GM23338 (cell line): ENCODE results near the gene RPP25.

Experiments
- CREB1 ChIP-seq: fragments of 250-450 bp; sonication (Bioruptor Pico); IDR thresholded peaks from 2 replicates; pipeline ENCODE4 v1.5.0; 2020; ENCODE audit warnings: low read depth, mild to moderate bottlenecking, moderate library complexity
- EZH2 ChIP-seq: fragments of 200-600 bp; sonication (generic); IDR thresholded peaks from one replicate; pipeline ENCODE4 v1.8.0; 2017; ENCODE audit warnings: antibody characterized with exemption, mild to moderate bottlenecking, low read depth; ENCODE audit not compliant: unreplicated experiment
- EZH2phosphoT487 ChIP-seq: fragments of 200-600 bp; sonication (generic); IDR thresholded peaks from one replicate; pipeline ENCODE4 v1.8.1; 2018; ENCODE audit warnings: antibody characterized with exemption; ENCODE audit not compliant: unreplicated experiment
- NANOG ChIP-seq: IDR thresholded peaks from 2 replicates; pipeline ENCODE4 v1.6.1; 2016; ENCODE audit warnings: antibody characterized with exemption, borderline replicate concordance
- POLR2AphosphoS5 ChIP-seq: IDR thresholded peaks from 2 replicates; pipeline ENCODE4 v1.6.1; 2016; ENCODE audit warnings: antibody characterized with exemption, low read depth
- TF ChIP-seq, protein P1 (sequence below), 2 experiments: fragments of 200-600 bp in 1 of 2; sonication (generic) in 1 of 2; conservative IDR thresholded peaks; 2 replicates each; pipeline versions ENCODE4 v1.5.1 to v1.6.1; 2016 to 2017; ENCODE audit warnings: antibody characterized with exemption in 2 of 2, low read depth in 2 of 2, mild to moderate bottlenecking in 2 of 2, moderate library complexity in 1 of 2
- TF ChIP-seq, protein P2 (sequence below): IDR thresholded peaks from one replicate; pipeline ENCODE4 v1.6.1; 2018; ENCODE audit warnings: antibody characterized with exemption; ENCODE audit not compliant: unreplicated experiment
- TF ChIP-seq, protein P3 (sequence below): IDR thresholded peaks from 2 replicates; pipeline ENCODE4 v1.6.1; 2016; ENCODE audit warnings: antibody characterized with exemption

DNA sequence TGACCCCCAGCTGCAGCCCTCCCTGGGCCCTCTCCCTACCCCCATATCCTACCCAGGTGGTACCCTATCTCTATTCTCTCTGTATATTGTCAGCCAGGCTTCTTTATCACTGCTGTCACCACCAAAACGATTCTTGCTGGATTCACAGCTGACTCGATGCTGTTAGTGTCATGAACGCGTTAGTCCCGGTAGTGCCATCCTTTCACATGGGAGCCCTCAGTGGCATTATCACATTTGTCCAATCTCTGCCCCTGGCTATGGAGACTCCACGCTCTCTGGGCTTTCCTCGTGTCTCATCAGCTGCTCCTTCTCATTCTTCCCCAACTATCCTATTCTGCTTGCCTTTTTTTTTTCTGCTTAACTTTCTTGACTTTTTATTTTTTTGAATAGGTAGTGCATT is 45.8 kb upstream of the RPP25 start:
- TF ChIP-seq POLR2AphosphoS5, result no peak
- TF ChIP-seq, protein P1, sequence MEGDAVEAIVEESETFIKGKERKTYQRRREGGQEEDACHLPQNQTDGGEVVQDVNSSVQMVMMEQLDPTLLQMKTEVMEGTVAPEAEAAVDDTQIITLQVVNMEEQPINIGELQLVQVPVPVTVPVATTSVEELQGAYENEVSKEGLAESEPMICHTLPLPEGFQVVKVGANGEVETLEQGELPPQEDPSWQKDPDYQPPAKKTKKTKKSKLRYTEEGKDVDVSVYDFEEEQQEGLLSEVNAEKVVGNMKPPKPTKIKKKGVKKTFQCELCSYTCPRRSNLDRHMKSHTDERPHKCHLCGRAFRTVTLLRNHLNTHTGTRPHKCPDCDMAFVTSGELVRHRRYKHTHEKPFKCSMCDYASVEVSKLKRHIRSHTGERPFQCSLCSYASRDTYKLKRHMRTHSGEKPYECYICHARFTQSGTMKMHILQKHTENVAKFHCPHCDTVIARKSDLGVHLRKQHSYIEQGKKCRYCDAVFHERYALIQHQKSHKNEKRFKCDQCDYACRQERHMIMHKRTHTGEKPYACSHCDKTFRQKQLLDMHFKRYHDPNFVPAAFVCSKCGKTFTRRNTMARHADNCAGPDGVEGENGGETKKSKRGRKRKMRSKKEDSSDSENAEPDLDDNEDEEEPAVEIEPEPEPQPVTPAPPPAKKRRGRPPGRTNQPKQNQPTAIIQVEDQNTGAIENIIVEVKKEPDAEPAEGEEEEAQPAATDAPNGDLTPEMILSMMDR (conservative IDR thresholded peaks at IDR 0.05; ENCODE audit: low read depth in 2 of 2), result no peak
- TF ChIP-seq, protein P2, sequence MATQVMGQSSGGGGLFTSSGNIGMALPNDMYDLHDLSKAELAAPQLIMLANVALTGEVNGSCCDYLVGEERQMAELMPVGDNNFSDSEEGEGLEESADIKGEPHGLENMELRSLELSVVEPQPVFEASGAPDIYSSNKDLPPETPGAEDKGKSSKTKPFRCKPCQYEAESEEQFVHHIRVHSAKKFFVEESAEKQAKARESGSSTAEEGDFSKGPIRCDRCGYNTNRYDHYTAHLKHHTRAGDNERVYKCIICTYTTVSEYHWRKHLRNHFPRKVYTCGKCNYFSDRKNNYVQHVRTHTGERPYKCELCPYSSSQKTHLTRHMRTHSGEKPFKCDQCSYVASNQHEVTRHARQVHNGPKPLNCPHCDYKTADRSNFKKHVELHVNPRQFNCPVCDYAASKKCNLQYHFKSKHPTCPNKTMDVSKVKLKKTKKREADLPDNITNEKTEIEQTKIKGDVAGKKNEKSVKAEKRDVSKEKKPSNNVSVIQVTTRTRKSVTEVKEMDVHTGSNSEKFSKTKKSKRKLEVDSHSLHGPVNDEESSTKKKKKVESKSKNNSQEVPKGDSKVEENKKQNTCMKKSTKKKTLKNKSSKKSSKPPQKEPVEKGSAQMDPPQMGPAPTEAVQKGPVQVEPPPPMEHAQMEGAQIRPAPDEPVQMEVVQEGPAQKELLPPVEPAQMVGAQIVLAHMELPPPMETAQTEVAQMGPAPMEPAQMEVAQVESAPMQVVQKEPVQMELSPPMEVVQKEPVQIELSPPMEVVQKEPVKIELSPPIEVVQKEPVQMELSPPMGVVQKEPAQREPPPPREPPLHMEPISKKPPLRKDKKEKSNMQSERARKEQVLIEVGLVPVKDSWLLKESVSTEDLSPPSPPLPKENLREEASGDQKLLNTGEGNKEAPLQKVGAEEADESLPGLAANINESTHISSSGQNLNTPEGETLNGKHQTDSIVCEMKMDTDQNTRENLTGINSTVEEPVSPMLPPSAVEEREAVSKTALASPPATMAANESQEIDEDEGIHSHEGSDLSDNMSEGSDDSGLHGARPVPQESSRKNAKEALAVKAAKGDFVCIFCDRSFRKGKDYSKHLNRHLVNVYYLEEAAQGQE, result no peak
- TF ChIP-seq EZH2, result no peak
- no peak for TF ChIP-seq EZH2phosphoT487
- no peak for TF ChIP-seq NANOG
- TF ChIP-seq CREB1 (CRISPR knock-in tag), result no peak
- TF ChIP-seq, protein P3, sequence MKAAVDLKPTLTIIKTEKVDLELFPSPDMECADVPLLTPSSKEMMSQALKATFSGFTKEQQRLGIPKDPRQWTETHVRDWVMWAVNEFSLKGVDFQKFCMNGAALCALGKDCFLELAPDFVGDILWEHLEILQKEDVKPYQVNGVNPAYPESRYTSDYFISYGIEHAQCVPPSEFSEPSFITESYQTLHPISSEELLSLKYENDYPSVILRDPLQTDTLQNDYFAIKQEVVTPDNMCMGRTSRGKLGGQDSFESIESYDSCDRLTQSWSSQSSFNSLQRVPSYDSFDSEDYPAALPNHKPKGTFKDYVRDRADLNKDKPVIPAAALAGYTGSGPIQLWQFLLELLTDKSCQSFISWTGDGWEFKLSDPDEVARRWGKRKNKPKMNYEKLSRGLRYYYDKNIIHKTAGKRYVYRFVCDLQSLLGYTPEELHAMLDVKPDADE, result no peak
